K562 (cell line): Measurements from ENCODE around the gene ADSS2. TPM values are rescaled to one million over a fixed set of nuclear protein-coding genes. Genes with fewer than 3 reads are reported as not detected.

Source experiments
- ATAC-seq: fragments of 200-7000 bp; cut with Tn5 transposase; 3 replicates; pipeline ENCODE4 v1.9.1; 2020; ENCODE audit warnings: moderate library complexity
- BruUV-seq: library from RNA; stranded (reverse); fragments of 400-500 nt; replicated peaks from 2 replicates; lab custom pipeline; 2021; lab: Mats Ljungman, UMichigan
- CTCF ChIA-PET: fragments of 300-600 bp; formaldehyde crosslinking; extraction: SDS; loops from one replicate; lab custom pipeline; 2021; ENCODE audit warnings: low intra/inter-chr PET ratio; lab: Yijun Ruan, JAX
- POLR2A ChIA-PET: fragments of 300-600, 350-650 bp; sonication (Branson Sonifier 250); formaldehyde crosslinking; extraction: SDS; loops from one replicate; lab custom pipeline; 2021; ENCODE audit warnings: antibody characterized with exemption, inconsistent platforms; lab: Yijun Ruan, JAX
- DNase-seq, 4 experiments: peaks; one replicate each; pipeline versions ENCODE4 v3.0.0 to v3.0.0-alpha.2; 2011 to 2018; ENCODE audit warnings: low spot score in 3 of 4, mixed read lengths in 3 of 4; ENCODE audit errors: extremely low read depth in 1 of 4
- FAIRE-seq: peaks from 2 replicates; lab custom pipeline; 2011; peaks lifted over from hg19 to GRCh38; lab: Jason Lieb, UNC
- H2AFZ ChIP-seq: 2 replicates; pipeline ENCODE4 v1.6.0; 2011; ENCODE audit warnings: low read depth, low read length, control low read depth, inconsistent platforms
- H3K27ac ChIP-seq: fragments of 200-600 bp; 3 replicates; pipeline ENCODE4 v1.8.0; 2011; ENCODE audit warnings: low read depth, mild to moderate bottlenecking, control low read depth, inconsistent platforms, low read length, moderate library complexity, mixed read lengths; ENCODE audit errors: extremely low read depth
- H3K27me3 ChIP-seq, 2 experiments: fragments of 300-600 bp in 1 of 2; 2 replicates in 1 of 2; 3 replicates in 1 of 2; pipeline versions ENCODE4 v1.6.0 to v1.8.0; 2011; ENCODE audit warnings: inconsistent platforms in 2 of 2, low read length in 2 of 2, mild to moderate bottlenecking in 1 of 2, mixed read lengths in 1 of 2, moderate library complexity in 1 of 2; ENCODE audit not compliant: control insufficient read depth in 2 of 2, insufficient read depth in 2 of 2
- H3K36me3 ChIP-seq: fragments of 300-600 bp; 3 replicates; pipeline ENCODE4 v1.8.0; 2011; ENCODE audit warnings: mild to moderate bottlenecking, low read length, inconsistent platforms; ENCODE audit not compliant: control insufficient read depth, insufficient read depth
- H3K4me1 ChIP-seq, 2 experiments: fragments of 200-600 bp in 1 of 2; replicated peaks in 1 of 2; 2 replicates in 1 of 2; 3 replicates in 1 of 2; pipeline versions ENCODE4 v1.5.1 to v1.8.0; 2011; ENCODE audit warnings: inconsistent platforms in 2 of 2, low read length in 2 of 2, mild to moderate bottlenecking in 1 of 2, mixed read lengths in 1 of 2, moderate library complexity in 1 of 2; ENCODE audit not compliant: control insufficient read depth in 2 of 2, insufficient read depth in 2 of 2
- H3K4me2 ChIP-seq: 2 replicates; pipeline ENCODE4 v1.6.1; 2011; ENCODE audit warnings: low read length, control low read depth, inconsistent platforms, mixed read lengths; ENCODE audit not compliant: insufficient read depth
- H3K4me3 ChIP-seq: fragments of 200-600 bp; sonication (generic), shearing (Covaris generic); 2 replicates; pipeline ENCODE4 v1.5.1; 2016; ENCODE audit warnings: control low read depth, inconsistent platforms
- H3K79me2 ChIP-seq: fragments of 200-600 bp; 3 replicates; pipeline ENCODE4 v1.8.0; 2011; ENCODE audit warnings: low read length, inconsistent platforms; ENCODE audit not compliant: control insufficient read depth, insufficient read depth
- H3K9ac ChIP-seq, 2 experiments: 2 replicates each; pipeline versions ENCODE4 v1.6.0 to v1.6.1; 2011; ENCODE audit warnings: low read depth in 2 of 2, low read length in 2 of 2, control low read depth in 1 of 2, inconsistent platforms in 1 of 2, mild to moderate bottlenecking in 1 of 2, mixed read lengths in 1 of 2; ENCODE audit not compliant: insufficient read depth in 1 of 2
- H3K9me1 ChIP-seq: one replicate; pipeline ENCODE4 v1.6.0; 2011; ENCODE audit warnings: inconsistent platforms, mild to moderate bottlenecking, low read length, moderate library complexity; ENCODE audit not compliant: control insufficient read depth, insufficient read depth
- H3K9me3 ChIP-seq: replicated peaks from 2 replicates; pipeline ENCODE4 v1.5.1; 2011; ENCODE audit warnings: low read depth, low read length, inconsistent platforms; ENCODE audit not compliant: control insufficient read depth, insufficient read depth
- H4K20me1 ChIP-seq: replicated peaks from 2 replicates; pipeline ENCODE4 v1.6.1; 2011; ENCODE audit warnings: low read length, inconsistent platforms, mixed read lengths; ENCODE audit not compliant: control insufficient read depth, insufficient read depth
- MITF ChIP-seq: IDR thresholded peaks from 2 replicates; pipeline ENCODE4 v1.6.1; 2014; ENCODE audit warnings: antibody characterized with exemption
- NFATC3 ChIP-seq: fragments of 450-650 bp; IDR thresholded peaks from 2 replicates; pipeline ENCODE4 v1.6.1; 2017; ENCODE audit warnings: mild to moderate bottlenecking
- PURB ChIP-seq: sonication (generic); formaldehyde crosslinking; IDR thresholded peaks from 2 replicates; pipeline ENCODE4 v1.9.0; 2021; ENCODE audit warnings: low read depth, mild to moderate bottlenecking, missing genetic modification reagents
- SRSF9 ChIP-seq: fragments of 200-400 bp; formaldehyde crosslinking; IDR thresholded peaks from 2 replicates; pipeline ENCODE4 v1.6.1; 2017; ENCODE audit warnings: low read depth, low read length, borderline replicate concordance
- STAG1 ChIP-seq: sonication (generic); formaldehyde crosslinking; IDR thresholded peaks from 2 replicates; pipeline ENCODE4 v1.5.0; 2020; ENCODE audit warnings: missing genetic modification reagents, borderline replicate concordance
- TAL1 ChIP-seq: fragments of 450-650 bp; IDR thresholded peaks from 2 replicates; pipeline ENCODE4 v1.6.1; 2016; ENCODE audit warnings: mild to moderate bottlenecking
- THRA ChIP-seq: fragments of 450-650 bp; IDR thresholded peaks from 2 replicates; pipeline ENCODE4 v1.6.1; 2017; ENCODE audit warnings: mild to moderate bottlenecking, moderate library complexity
- ZBTB8A ChIP-seq: fragments of 450-650 bp; IDR thresholded peaks from 2 replicates; pipeline ENCODE4 v1.6.1; 2018; ENCODE audit warnings: mild to moderate bottlenecking, moderate library complexity; ENCODE audit not compliant: partially characterized antibody
- ZFP36 ChIP-seq: fragments of 150-350 bp; IDR thresholded peaks from 2 replicates; pipeline ENCODE4 v1.6.1; 2018; ENCODE audit warnings: low read length, low read depth; ENCODE audit not compliant: partially characterized antibody
- ZNF175 ChIP-seq: fragments of 200-800 bp; sonication (Bioruptor generic); IDR thresholded peaks from 2 replicates; pipeline ENCODE4 v1.6.1; 2016; ENCODE audit warnings: low read depth, mild to moderate bottlenecking, missing genetic modification characterization, missing compliant biosample characterization
- ZNF436 ChIP-seq: fragments of 250-450, 450-650 bp; sonication (Bioruptor Pico); formaldehyde crosslinking; IDR thresholded peaks from 2 replicates; pipeline ENCODE4 v1.7.0; 2020; ENCODE audit warnings: mild to moderate bottlenecking
- ZNF699 ChIP-seq: fragments of 250-450 bp; sonication (Bioruptor Pico); IDR thresholded peaks from 2 replicates; pipeline ENCODE4 v1.8.0; 2021; ENCODE audit warnings: mild to moderate bottlenecking, moderate library complexity; ENCODE audit not compliant: insufficient replicate concordance
- ZNF79 ChIP-seq: fragments of 250-450 bp; sonication (Bioruptor Pico); IDR thresholded peaks from 2 replicates; pipeline ENCODE4 v1.4.0; 2020; ENCODE audit warnings: low read depth, mild to moderate bottlenecking, moderate library complexity
- WGBS: fragments of 100-300 bp; shearing (Covaris generic); methylation state at CpG from one replicate; pipeline ENCODE4 v1.1.6; 2016; ENCODE audit warnings: low coverage, mixed read lengths; ENCODE audit not compliant: insufficient coverage; ENCODE audit errors: missing lambda C conversion rate; 5-methylcytosine and 5-hydroxymethylcytosine counted together
- in situ Hi-C: fragments of 300-500 bp; cut with MboI; formaldehyde crosslinking; loops from 4 replicates; pipeline ENCODE4 v1.15.0; 2018; ENCODE audit warnings: inconsistent platforms, mixed read lengths
- intact Hi-C: fragments of 100-400 bp; cut with micrococcal nuclease; formaldehyde crosslinking; loops from 2 replicates; pipeline ENCODE4 v1.14.2; 2022
- polyA plus RNA-seq, 8 experiments: library from polyadenylated mRNA; depleted of rRNA in 4 of 8; stranded (reverse) in 5 of 8; unstranded in 3 of 8; fragments of >200 nt; fragmentation: Nextera tagmentation in 2 of 8; fragmentation: Illumina TruSeq in 1 of 8; extraction: Ambion mirVana in 2 of 8; extraction: Trizol in 1 of 8; gene quantifications; 2 replicates each; pipeline versions ENCODE4 v1.2.1 to v1.2.3, GENCODE V29; 2011 to 2014; ENCODE audit warnings: inconsistent platforms in 1 of 8, missing spikeins in 1 of 8
- total RNA-seq, 7 experiments: library from RNA; depleted of rRNA in 6 of 7; stranded (reverse); fragments of >200 nt in 6 of 7; fragmentation: Illumina TruSeq in 2 of 7; extraction: Trizol in 2 of 7; gene quantifications; 2 replicates each; pipeline versions ENCODE4 v1.2.1 to v1.2.3, GENCODE V29; 2011 to 2021; ENCODE audit warnings: low replicate concordance in 1 of 7

The ADSS2 gene
- total and polyA plus RNA-seq, 9 of the 15 experiments (the other 6 are each of a cell fraction or from before 2014, with no cell fraction given), result 8.8 to 63.8 (median 59.4) TPM

GRCh38 chr1:244497805-244498204 is 46.1 kb upstream of the ADSS2 start:
- BruUV-seq, result no TSS peak
- TF ChIP-seq TAL1 (no peak), SRSF9 (no peak), THRA (no peak), NFATC3 (no peak), ZBTB8A (no peak), ZNF436 (CRISPR knock-in tag) (no peak), ZNF175 (CRISPR knock-in tag) (no peak), ZFP36 (no peak), ZNF699 (CRISPR knock-in tag) (no peak), STAG1 (CRISPR knock-in tag) (no peak), PURB (CRISPR knock-in tag) (no peak), ZNF79 (CRISPR knock-in tag) (no peak), MITF (no peak)
- ChIA-PET CTCF (no interaction called here), POLR2A (interaction anchor here (0.7 kb wide), 1 partner anchor 16 kb away, joined by 3 read pairs; no protein-coding TSS in a partner anchor)
- Histone ChIP-seq H3K79me2 (no peaks in the 10 kb centered on the region), H3K9ac (no peak overlapping the region), H3K27me3 (no peaks in the 10 kb centered on the region), H4K20me1 (no peaks in the 10 kb centered on the region), H3K9me1 (no peaks in the 10 kb centered on the region), H3K36me3 (no peaks in the 10 kb centered on the region), H3K9me3 (no peaks in the 10 kb centered on the region), H2AFZ (no peak overlapping the region), H3K4me1 (no peaks in the 10 kb centered on the region), H3K4me2 (no peak overlapping the region), H3K27ac (no peak overlapping the region), H3K4me3 (no peak overlapping the region)
- FAIRE-seq, result no peak
- WGBS, result 0% methylated on average over 1 of the region's 1 CpG
- DNase-seq, result no peak
- no peak for ATAC-seq
- in situ Hi-C loops (no loop called here), intact Hi-C loops (no loop called here)
